CD14-positive monocyte (primary cell): ENCODE measurements around the gene CAMKK2. TPM values are rescaled to one million over a fixed set of nuclear protein-coding genes. Genes with fewer than 3 reads are reported as not detected.
A peak's percentile ranks its signal among the peaks of the same experiment; 100 is the strongest.
"Not testable (repeated sequence)": the region's sequence is repeated elsewhere in the genome, so short reads cannot be mapped to it uniquely, and the experiment has no call there.

Experiments
- DNase-seq, 3 donors: peaks; one replicate each; pipeline ENCODE4 v3.0.0-alpha.2; 2011 to 2022
- H2AFZ ChIP-seq: 2 replicates; pipeline ENCODE4 v1.6.0; 2012; ENCODE audit warnings: mild to moderate bottlenecking, low read depth, low read length, inconsistent platforms; ENCODE audit not compliant: insufficient read depth, poor library complexity, severe bottlenecking
- H3K27ac ChIP-seq, 2 donors: 1 replicate in 1 of 2; 2 replicates in 1 of 2; pipeline ENCODE4 v1.5.1; 2012 to 2013; ENCODE audit warnings: low read length in 2 of 2, control low read depth in 1 of 2, inconsistent platforms in 1 of 2, low read depth in 1 of 2, mild to moderate bottlenecking in 1 of 2
- H3K27me3 ChIP-seq, 2 donors: one replicate each; pipeline versions ENCODE4 v1.6.0 to v1.6.1; 2011 to 2013; ENCODE audit warnings: low read length in 2 of 2; ENCODE audit not compliant: control insufficient read depth in 2 of 2, insufficient read depth in 2 of 2
- H3K36me3 ChIP-seq, 2 donors: replicated peaks in 1 of 2; 1 replicate in 1 of 2; 2 replicates in 1 of 2; pipeline versions ENCODE4 v1.5.1 to v1.6.1; 2012 to 2013; ENCODE audit warnings: low read length in 2 of 2, control low read depth in 1 of 2, inconsistent platforms in 1 of 2, mild to moderate bottlenecking in 1 of 2; ENCODE audit not compliant: insufficient read depth in 2 of 2, control insufficient read depth in 1 of 2
- H3K4me1 ChIP-seq, 2 donors: 1 replicate in 1 of 2; 2 replicates in 1 of 2; pipeline versions ENCODE4 v1.5.1 to v1.6.1; 2012 to 2013; ENCODE audit warnings: low read length in 2 of 2, control low read depth in 1 of 2, inconsistent platforms in 1 of 2, mild to moderate bottlenecking in 1 of 2, moderate library complexity in 1 of 2; ENCODE audit not compliant: insufficient read depth in 2 of 2, control insufficient read depth in 1 of 2
- H3K4me2 ChIP-seq: replicated peaks from 2 replicates; pipeline ENCODE3; 2012; ENCODE audit warnings: low read length, moderate library complexity, mild to moderate bottlenecking; ENCODE audit not compliant: poor library complexity, severe bottlenecking; ENCODE audit errors: extremely low read depth
- H3K4me3 ChIP-seq, 3 experiments: fragments of 200-600 bp in 1 of 3; sonication (generic) in 1 of 3; replicated peaks in 1 of 3; 1 replicate in 2 of 3; 2 replicates in 1 of 3; pipeline ENCODE4 v1.5.1; 2011 to 2013; ENCODE audit warnings: low read length in 3 of 3, mild to moderate bottlenecking in 3 of 3, control low read depth in 2 of 3, low read depth in 2 of 3, inconsistent platforms in 1 of 3, moderate library complexity in 1 of 3
- H3K79me2 ChIP-seq: 2 replicates; pipeline ENCODE4 v1.6.0; 2012; ENCODE audit warnings: mild to moderate bottlenecking, control low read depth, inconsistent platforms, low read length, moderate library complexity; ENCODE audit not compliant: insufficient read depth
- H3K9ac ChIP-seq: 2 replicates; pipeline ENCODE4 v1.6.0; 2017; ENCODE audit warnings: low read length, mild to moderate bottlenecking; ENCODE audit not compliant: insufficient read depth, poor library complexity, severe bottlenecking
- H3K9me3 ChIP-seq, 2 donors: replicated peaks in 1 of 2; 1 replicate in 1 of 2; 2 replicates in 1 of 2; pipeline versions ENCODE4 v1.5.1 to v1.6.1; 2012 to 2013; ENCODE audit warnings: low read length in 2 of 2, control low read depth in 1 of 2; ENCODE audit not compliant: control insufficient read depth in 1 of 2, insufficient read depth in 1 of 2
- H4K20me1 ChIP-seq: 2 replicates; pipeline ENCODE4 v1.6.0; 2012; ENCODE audit warnings: mild to moderate bottlenecking, low read length, control low read depth, moderate library complexity; ENCODE audit not compliant: insufficient read depth
- H3K27ac Mint-ChIP-seq, 7 donors: one replicate each; pipeline ENCODE4 v1.8.0; 2020; ENCODE audit warnings: mild to moderate bottlenecking in 7 of 7, mixed read lengths in 7 of 7, moderate library complexity in 6 of 7, inconsistent platforms in 2 of 7
- H3K27me3 Mint-ChIP-seq, 3 donors: one replicate each; pipeline ENCODE4 v1.8.0; 2021 to 2022; ENCODE audit warnings: low read depth in 3 of 3, mild to moderate bottlenecking in 3 of 3, mixed read lengths in 3 of 3, moderate library complexity in 3 of 3, inconsistent platforms in 1 of 3
- H3K36me3 Mint-ChIP-seq, 2 donors: one replicate each; pipeline ENCODE4 v1.8.0; 2020; ENCODE audit warnings: mixed read lengths in 2 of 2, inconsistent platforms in 1 of 2, mild to moderate bottlenecking in 1 of 2
- H3K4me1 Mint-ChIP-seq: one replicate; pipeline ENCODE4 v1.8.0; 2020; ENCODE audit warnings: mild to moderate bottlenecking, mixed read lengths
- H3K4me3 Mint-ChIP-seq, 2 donors: one replicate each; pipeline ENCODE4 v1.8.0; 2020; ENCODE audit warnings: mild to moderate bottlenecking in 2 of 2, mixed read lengths in 2 of 2, moderate library complexity in 1 of 2
- H3K9me3 Mint-ChIP-seq, 7 donors: one replicate each; pipeline ENCODE4 v1.8.0; 2020 to 2022; ENCODE audit warnings: mixed read lengths in 7 of 7, mild to moderate bottlenecking in 6 of 7, moderate library complexity in 6 of 7, inconsistent platforms in 2 of 7
- CTCF ChIP-seq: fragments of 200-600 bp; IDR thresholded peaks from one replicate; pipeline ENCODE4 v1.8.0; 2022; ENCODE audit warnings: antibody characterized with exemption, mild to moderate bottlenecking
- WGBS: methylation state at CpG from one replicate; pipeline ENCODE4 v1.1.5; 2013; ENCODE audit warnings: missing lambda C conversion rate; ENCODE audit not compliant: insufficient coverage; 5-methylcytosine and 5-hydroxymethylcytosine counted together
- intact Hi-C, 2 donors: fragments of 100-400 bp; cut with micrococcal nuclease; formaldehyde crosslinking; loops; one replicate each; pipeline versions ENCODE4 v1.15.0 to v1.15.1; 2023
- polyA plus RNA-seq, 3 donors: library from polyadenylated mRNA; depleted of rRNA in 1 of 3; unstranded in 2 of 3; stranded (reverse) in 1 of 3; fragments of 300-500 nt in 2 of 3; fragments of >200 nt in 1 of 3; fragmentation: Illumina TruSeq in 2 of 3; gene quantifications; 1 replicate in 2 of 3; 2 replicates in 1 of 3; pipeline ENCODE4 v1.2.3, GENCODE V29; 2012 to 2021

Gene CAMKK2
- polyA plus RNA-seq, 3 donors, result 55.6 to 71.4 (median 71.0) TPM

- WGBS, result 96% methylated on average over 7 of the region's 10 CpGs
- intact Hi-C loops, result no loop called here
- no peak overlapping the region for H2AFZ ChIP-seq
- TF ChIP-seq CTCF, result no peak
- peaks cover 20 to 46% of the 10 kb centered on the region in 2 donors for H3K36me3 ChIP-seq
- Mint-ChIP-seq H3K4me3 (no peak overlapping the region), H3K4me1 (peaks cover 58% of the 10 kb centered on the region), H3K36me3 (peaks cover 58 to 80% of the 10 kb centered on the region in 2 donors), H3K9me3 (peaks cover 0 to 17% (median 6%) of the 10 kb centered on the region in 7 donors), H3K27ac (peak overlapping the region in 6 of 7 donors; percentile 63 to 85 (median 74)), H3K27me3 (peaks cover 0 to 3% (median 0%) of the 10 kb centered on the region in 3 donors)
- no peak overlapping the region for H3K9ac ChIP-seq
- H3K4me3 ChIP-seq, result no peak overlapping the region
- no peak for DNase-seq
- no peaks in the 10 kb centered on the region for H3K27me3 ChIP-seq
- no peak overlapping the region for H3K4me2 ChIP-seq
- peaks cover 41% of the 10 kb centered on the region in 2 donors for H3K4me1 ChIP-seq
- H3K27ac ChIP-seq, result peak overlapping the region in 1 of 2 donors; percentile 33
- no peaks in the 10 kb centered on the region for H3K9me3 ChIP-seq
- H3K79me2 ChIP-seq, result peaks cover 87% of the 10 kb centered on the region
- H4K20me1 ChIP-seq, result peaks cover 56% of the 10 kb centered on the region
Measured at GRCh38 chr12:121282072-121282742, 14.3 kb downstream of the CAMKK2 start.

DNA sequence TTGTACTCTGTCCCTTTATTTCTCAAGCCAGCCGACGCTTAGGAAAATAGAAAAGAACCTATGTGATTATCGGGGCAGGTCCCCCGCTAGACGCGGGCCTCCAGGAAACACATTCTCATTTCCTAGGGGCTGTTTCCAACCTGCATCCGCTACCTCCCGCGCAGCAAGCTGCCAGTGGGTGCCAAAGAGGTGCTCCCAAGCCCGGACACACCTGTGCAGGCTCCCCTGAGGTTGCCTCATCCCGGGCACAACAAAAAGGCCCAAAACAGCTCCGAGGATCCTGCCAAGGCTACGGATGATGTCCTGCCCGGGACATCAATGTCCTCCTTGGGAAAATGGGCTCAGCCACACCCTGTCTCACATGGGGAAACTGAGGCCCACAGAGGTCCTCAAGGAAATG is 15.4 kb downstream of the CAMKK2 start:
- DNase-seq, intact Hi-C loops, H3K9ac ChIP-seq, H3K27me3 ChIP-seq, H2AFZ ChIP-seq, H3K4me3 Mint-ChIP-seq, H3K4me3 ChIP-seq, H3K27me3 Mint-ChIP-seq, H3K4me2 ChIP-seq, H3K9me3 ChIP-seq: not testable (repeated sequence)
- peaks cover 46% of the 10 kb centered on the region for H4K20me1 ChIP-seq
- peaks cover 57% of the 10 kb centered on the region for H3K4me1 Mint-ChIP-seq
- peak overlapping the region in 4 of 7 donors; percentile 43 to 75 (median 65) for H3K27ac Mint-ChIP-seq
- 94% methylated on average over 7 of the region's 14 CpGs for WGBS
- H3K27ac ChIP-seq, result peak overlapping the region in 1 of 2 donors; percentile 20
- peaks cover 37 to 38% of the 10 kb centered on the region in 2 donors for H3K4me1 ChIP-seq
- H3K36me3 Mint-ChIP-seq, result peaks cover 56 to 82% of the 10 kb centered on the region in 2 donors
- peaks cover 81% of the 10 kb centered on the region for H3K79me2 ChIP-seq
- H3K36me3 ChIP-seq, result peaks cover 20 to 46% of the 10 kb centered on the region in 2 donors
- peaks cover 0 to 18% (median 6%) of the 10 kb centered on the region in 7 donors for H3K9me3 Mint-ChIP-seq

DNA sequence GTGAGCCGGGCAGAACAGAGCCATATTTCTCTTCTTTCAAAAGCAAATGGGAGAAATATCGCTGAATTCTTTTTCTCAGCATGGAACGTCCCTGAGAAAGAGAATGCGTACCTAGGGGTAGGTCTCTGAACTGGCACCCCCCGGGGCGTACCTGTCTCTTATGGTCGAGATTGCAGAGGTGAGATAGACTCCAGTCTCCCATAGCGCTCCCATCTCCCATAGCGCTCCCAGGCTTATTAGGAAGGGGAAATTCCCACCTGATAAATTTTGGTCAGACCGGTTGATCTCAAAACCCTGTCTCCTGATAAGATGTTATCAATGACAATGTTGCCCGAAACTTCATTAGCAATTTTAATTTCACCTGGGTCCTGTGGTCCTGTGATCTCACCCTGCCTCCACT is 16.0 kb downstream of the CAMKK2 start:
- peaks cover 20 to 43% of the 10 kb centered on the region in 2 donors for H3K36me3 ChIP-seq
- H3K27me3 Mint-ChIP-seq, H2AFZ ChIP-seq, H3K9me3 ChIP-seq, H3K4me3 Mint-ChIP-seq, intact Hi-C loops, H3K9ac ChIP-seq, H3K4me3 ChIP-seq, H3K4me2 ChIP-seq, H3K27me3 ChIP-seq, DNase-seq, H3K27ac ChIP-seq: not testable (repeated sequence)
- peaks cover 54 to 82% of the 10 kb centered on the region in 2 donors for H3K36me3 Mint-ChIP-seq
- peaks cover 56% of the 10 kb centered on the region for H3K4me1 Mint-ChIP-seq
- no CpG with 5 or more reads among the region's 11 CpGs for WGBS
- H3K79me2 ChIP-seq, result peaks cover 81% of the 10 kb centered on the region
- H3K27ac Mint-ChIP-seq, result peak overlapping the region in 4 of 7 donors; percentile 57 to 99 (median 80)
- peaks cover 40% of the 10 kb centered on the region for H4K20me1 ChIP-seq
- peaks cover 34 to 37% of the 10 kb centered on the region in 2 donors for H3K4me1 ChIP-seq
- H3K9me3 Mint-ChIP-seq, result peaks cover 0 to 18% (median 6%) of the 10 kb centered on the region in 7 donors
